Cardiac fibroblast (primary cell): ENCODE measurements around the gene RHOH.

Source experiments
- DNase-seq, 2 donors: peaks; one replicate each; pipeline versions ENCODE4 v3.0.0 to v3.0.0-alpha.2; 2010; ENCODE audit warnings: low read depth in 2 of 2
- H3K4me3 ChIP-seq, 2 donors: replicated peaks in 1 of 2; 1 replicate in 1 of 2; 2 replicates in 1 of 2; pipeline ENCODE4 v1.5.1; 2011; ENCODE audit warnings: low read depth in 2 of 2, low read length in 2 of 2, mild to moderate bottlenecking in 2 of 2, moderate library complexity in 1 of 2
- TF ChIP-seq, protein P1 (sequence below): IDR thresholded peaks from one replicate; pipeline ENCODE4 v1.5.1; 2011; ENCODE audit warnings: low read depth, mild to moderate bottlenecking, low read length, inconsistent platforms

Gene RHOH

DNA sequence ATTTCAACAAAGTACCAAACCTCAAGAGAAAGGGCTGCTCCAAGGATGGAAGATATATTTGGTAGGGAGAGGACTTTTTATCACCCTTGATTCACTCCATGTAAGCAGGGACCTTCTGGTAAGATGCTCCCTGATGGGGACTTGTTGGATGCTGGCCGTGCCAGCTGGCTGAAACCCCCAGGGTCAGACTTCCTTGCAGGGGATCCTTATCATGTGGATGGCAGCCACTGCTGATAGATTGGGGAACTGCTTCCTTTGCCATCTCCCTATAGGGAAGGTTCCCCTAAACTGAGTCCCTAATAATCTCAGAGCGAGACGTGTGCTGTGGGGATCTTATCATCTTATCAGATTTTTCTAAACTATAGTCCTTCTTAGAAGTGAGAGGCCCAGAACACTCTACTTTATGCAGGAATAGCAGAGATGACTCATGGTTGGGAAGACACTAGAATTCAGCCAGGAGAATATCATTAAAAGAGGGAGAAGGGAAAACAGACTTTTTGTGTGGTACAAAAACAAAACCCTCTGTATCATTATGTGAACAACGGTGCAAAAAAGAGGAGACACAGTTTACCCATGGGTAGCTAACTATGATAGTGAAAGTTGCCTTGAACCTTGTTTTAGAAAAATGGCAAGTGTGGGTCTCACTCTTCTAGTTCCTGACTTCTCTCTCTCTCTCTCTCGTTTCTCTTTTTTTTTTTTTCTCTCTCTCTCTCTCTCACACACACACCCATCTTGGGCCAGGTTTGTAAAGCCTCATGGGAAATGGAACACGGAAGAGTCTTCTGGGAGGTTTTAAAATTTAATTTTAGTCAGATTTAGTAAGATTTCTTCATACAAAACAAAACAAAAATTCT is 16.1 kb downstream of the RHOH start:
- no peak overlapping the region for H3K4me3 ChIP-seq
- peak; percentile 11 to 20 for DNase-seq
- TF ChIP-seq, protein P1, sequence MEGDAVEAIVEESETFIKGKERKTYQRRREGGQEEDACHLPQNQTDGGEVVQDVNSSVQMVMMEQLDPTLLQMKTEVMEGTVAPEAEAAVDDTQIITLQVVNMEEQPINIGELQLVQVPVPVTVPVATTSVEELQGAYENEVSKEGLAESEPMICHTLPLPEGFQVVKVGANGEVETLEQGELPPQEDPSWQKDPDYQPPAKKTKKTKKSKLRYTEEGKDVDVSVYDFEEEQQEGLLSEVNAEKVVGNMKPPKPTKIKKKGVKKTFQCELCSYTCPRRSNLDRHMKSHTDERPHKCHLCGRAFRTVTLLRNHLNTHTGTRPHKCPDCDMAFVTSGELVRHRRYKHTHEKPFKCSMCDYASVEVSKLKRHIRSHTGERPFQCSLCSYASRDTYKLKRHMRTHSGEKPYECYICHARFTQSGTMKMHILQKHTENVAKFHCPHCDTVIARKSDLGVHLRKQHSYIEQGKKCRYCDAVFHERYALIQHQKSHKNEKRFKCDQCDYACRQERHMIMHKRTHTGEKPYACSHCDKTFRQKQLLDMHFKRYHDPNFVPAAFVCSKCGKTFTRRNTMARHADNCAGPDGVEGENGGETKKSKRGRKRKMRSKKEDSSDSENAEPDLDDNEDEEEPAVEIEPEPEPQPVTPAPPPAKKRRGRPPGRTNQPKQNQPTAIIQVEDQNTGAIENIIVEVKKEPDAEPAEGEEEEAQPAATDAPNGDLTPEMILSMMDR, result no peak

DNA sequence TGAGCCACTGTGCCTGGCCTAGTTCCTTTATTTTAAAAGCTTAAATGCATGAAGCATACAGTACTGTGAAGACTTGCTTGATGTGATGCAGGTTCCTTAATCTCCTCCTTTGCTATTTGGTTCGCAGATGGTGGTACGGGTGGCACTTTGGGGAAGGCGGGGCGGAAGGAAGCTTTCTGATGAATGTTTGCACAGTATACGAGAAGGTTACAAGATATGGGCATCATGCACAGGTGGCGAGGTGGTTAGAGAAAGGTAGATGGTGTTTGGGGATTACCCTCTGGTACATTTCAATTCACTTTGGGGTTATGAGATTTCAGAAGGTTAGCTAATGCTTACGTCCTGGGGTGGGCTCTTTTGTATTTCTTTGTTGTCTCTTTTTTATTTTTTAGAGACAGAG is 17.2 kb downstream of the RHOH start:
- DNase-seq, result no peak
- H3K4me3 ChIP-seq, result no peak overlapping the region

GRCh38 chr4:40214661-40215418 is 18.0 kb downstream of the RHOH start:
- TF ChIP-seq, protein P1, result no peak
- DNase-seq, result no peak
- no peak overlapping the region for H3K4me3 ChIP-seq

More for the DNA sequence above, 17.2 kb downstream of the RHOH start:
- TF ChIP-seq, protein P1, result no peak

DNA sequence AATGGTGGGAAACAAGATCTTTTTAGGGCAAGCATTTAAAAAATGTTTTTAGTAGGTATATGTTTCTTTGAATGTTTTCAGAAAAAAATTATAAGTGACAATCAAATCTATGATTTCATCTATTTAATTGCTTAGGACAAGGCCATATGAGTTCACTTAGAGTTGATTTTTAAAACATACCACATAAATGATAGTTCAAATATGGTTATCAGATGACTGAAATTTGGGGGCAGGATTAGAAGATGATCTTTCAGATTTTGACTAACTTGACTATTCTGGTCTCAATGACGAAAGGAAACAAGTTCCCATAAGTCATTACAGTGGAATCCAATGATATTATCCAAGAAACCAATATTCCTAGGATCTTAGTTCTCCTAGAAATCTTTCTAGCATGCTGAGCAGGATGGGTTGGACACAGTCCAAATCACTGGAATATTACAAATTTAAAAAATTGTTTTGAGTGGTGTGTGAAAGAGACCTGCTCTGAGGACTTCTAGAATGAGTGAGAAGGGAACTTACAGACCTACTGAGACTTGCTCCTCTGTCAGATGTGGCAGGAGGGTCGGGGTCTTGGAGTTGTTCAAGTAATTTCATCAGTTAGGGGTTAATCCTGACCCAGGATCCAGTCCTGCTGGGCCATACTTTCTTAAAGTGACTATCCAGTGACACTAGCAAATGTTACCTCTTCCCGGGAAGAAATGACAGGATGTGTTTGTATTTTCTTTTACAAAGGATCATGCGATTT is 20.0 kb downstream of the RHOH start:
- no peak for DNase-seq
- TF ChIP-seq, protein P1, result no peak

GRCh38 chr4:40221744-40222143 is 24.9 kb downstream of the RHOH start:
- H3K4me3 ChIP-seq, result no peak overlapping the region
- DNase-seq, result no peak
- TF ChIP-seq, protein P1, result no peak

More for the DNA sequence above, 20.0 kb downstream of the RHOH start:
- H3K4me3 ChIP-seq, result no peak overlapping the region

GRCh38 chr4:40223343-40223742 is 26.5 kb downstream of the RHOH start:
- no peak overlapping the region for H3K4me3 ChIP-seq
- TF ChIP-seq, protein P1, result no peak
- DNase-seq, result no peak
